Mucosa of rectum (tissue), 2 donors: ENCODE data around the gene CDK11A.

Source experiments
- H3K27ac ChIP-seq, 2 donors: one replicate each; pipeline ENCODE4 v1.7.0; 2013; ENCODE audit warnings: inconsistent platforms in 2 of 2, low read depth in 2 of 2, low read length in 2 of 2
- H3K27me3 ChIP-seq, 2 donors: one replicate each; pipeline ENCODE4 v1.7.0; 2013; ENCODE audit warnings: low read length in 2 of 2; ENCODE audit not compliant: control insufficient read depth in 2 of 2, insufficient read depth in 2 of 2
- H3K36me3 ChIP-seq, 2 donors: one replicate each; pipeline ENCODE4 v1.7.0; 2013; ENCODE audit warnings: low read length in 2 of 2; ENCODE audit not compliant: control insufficient read depth in 2 of 2, insufficient read depth in 2 of 2
- H3K4me1 ChIP-seq, 2 donors: one replicate each; pipeline ENCODE4 v1.7.0; 2013; ENCODE audit warnings: low read length in 2 of 2, mild to moderate bottlenecking in 1 of 2; ENCODE audit not compliant: control insufficient read depth in 2 of 2, insufficient read depth in 2 of 2
- H3K4me3 ChIP-seq, 2 donors: one replicate each; pipeline ENCODE4 v1.7.0; 2013; ENCODE audit warnings: low read length in 2 of 2
- H3K9ac ChIP-seq, 2 donors: one replicate each; pipeline ENCODE4 v1.7.0; 2013; ENCODE audit warnings: low read length in 2 of 2, low read depth in 1 of 2, mild to moderate bottlenecking in 1 of 2
- H3K9me3 ChIP-seq, 2 donors: one replicate each; pipeline ENCODE4 v1.7.0; 2013; ENCODE audit warnings: low read length in 2 of 2; ENCODE audit not compliant: control insufficient read depth in 2 of 2
- donor health status: healthy.
- donor health status: Normal muscosa, but diverticular disease.

Gene CDK11A

DNA sequence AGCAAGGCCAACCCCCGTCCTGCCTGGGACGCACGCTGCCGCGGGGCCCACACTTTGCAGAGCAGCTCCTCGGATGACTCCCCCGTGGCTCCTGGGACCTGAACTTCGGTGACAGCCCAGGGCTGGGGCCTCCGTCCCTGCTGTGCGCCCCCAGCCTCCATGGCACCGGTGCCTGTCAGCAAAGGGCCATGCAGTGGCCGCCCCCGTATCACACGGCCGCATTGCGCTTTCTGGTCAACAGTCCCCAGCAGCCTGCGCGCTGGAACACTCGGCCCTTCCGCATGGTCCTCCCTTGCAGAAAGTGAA lies 36.1 kb upstream of the CDK11A start:
- Histone ChIP-seq H3K4me3 (no peak overlapping the region), H3K9ac (no peak overlapping the region), H3K36me3 (peaks cover 31 to 57% of the 10 kb centered on the region in 2 donors), H3K9me3 (no peaks in the 10 kb centered on the region), H3K27me3 (no peaks in the 10 kb centered on the region), H3K27ac (peak overlapping the region in 1 of 2 donors; percentile 95), H3K4me1 (peaks cover 22 to 26% of the 10 kb centered on the region in 2 donors)

DNA sequence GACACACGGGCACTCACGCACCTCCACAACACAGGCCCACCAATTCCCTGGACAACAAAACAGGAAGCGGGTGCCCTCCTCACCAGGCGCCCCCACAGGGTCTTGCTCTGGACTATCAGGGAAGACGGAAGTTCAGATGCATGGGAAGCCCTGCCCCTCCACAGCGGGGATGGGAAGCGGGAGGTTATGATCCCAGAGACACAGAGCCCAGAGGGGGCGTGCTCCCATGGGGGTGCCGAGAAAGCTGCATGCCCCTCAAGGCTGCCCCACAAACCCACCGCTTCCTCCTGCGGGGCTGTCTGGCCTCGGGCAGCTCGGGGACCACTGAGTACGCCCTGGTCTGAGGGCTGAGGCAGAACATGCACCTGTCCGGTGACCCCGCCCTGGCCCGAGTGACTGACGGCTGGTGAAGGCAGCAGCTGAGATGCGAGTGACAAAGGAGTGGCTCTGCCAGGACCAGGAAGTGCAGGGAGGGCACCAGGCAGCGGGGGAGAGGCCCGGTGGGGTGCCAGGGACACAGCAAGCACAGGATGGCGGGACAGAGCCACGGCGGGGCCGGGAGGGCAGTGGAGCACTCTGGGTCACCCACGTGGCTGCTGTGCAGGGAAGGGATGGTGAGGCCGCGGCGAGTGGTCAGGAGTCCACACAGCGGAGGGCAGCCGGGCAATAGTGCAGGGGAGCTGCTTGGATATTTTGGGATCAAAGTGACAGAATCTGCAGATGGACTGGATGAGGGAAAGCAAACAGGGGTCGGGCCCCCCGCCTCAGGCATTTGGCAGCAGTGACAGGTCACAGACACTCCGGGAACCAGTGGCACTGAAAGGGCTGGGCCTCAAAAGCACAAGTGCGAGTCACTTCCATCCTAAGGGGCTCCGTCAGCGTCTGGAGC lies 35.5 kb upstream of the CDK11A start:
- H3K9me3 ChIP-seq, result no peaks in the 10 kb centered on the region
- no peaks in the 10 kb centered on the region for H3K27me3 ChIP-seq
- peaks cover 34 to 56% of the 10 kb centered on the region in 2 donors for H3K36me3 ChIP-seq
- peaks cover 22 to 26% of the 10 kb centered on the region in 2 donors for H3K4me1 ChIP-seq
- H3K9ac ChIP-seq, result peak overlapping the region; percentile 24 to 78
- peak overlapping the region; percentile 95 to 98 for H3K27ac ChIP-seq
- H3K4me3 ChIP-seq, result peak overlapping the region; percentile 9 to 42

DNA sequence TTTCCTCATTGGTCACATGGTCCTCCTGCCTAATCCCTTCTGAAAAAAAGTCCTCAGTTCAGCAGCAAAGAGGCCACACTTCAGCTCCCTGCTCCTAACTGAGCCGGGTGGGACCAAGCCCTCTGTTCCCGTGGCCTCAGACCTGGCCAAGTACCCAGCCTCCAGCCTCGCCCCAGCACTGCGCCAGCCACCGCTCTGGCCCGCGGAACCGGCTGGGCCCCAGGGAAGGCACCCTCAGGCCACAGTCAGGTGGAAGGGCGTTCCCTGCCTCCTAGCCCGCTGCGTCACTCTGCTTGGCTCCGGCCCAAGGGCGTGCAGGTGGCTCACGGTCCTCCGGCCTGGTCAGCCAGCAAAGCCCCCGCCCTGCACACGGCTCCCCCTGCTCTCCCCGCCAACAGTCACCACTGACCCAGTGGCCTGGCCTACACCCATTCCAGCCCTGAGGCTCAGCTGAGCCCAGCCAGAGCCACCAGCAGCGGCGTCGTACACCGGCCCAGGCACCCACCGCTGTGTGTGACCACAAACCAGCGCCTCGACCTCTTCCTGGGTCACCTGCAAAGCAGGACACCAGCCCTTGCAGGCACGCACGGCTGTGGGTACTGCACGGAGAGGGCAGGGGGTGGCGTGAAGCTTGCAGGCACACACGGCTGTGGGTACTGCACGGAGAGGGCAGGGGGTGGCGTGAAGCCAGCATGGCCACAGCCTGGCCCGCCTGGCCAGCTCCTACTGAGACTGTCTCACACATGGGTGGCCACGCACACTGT lies 34.7 kb upstream of the CDK11A start:
- H3K27me3 ChIP-seq, result no peaks in the 10 kb centered on the region
- peaks cover 39 to 57% of the 10 kb centered on the region in 2 donors for H3K36me3 ChIP-seq
- no peaks in the 10 kb centered on the region for H3K9me3 ChIP-seq
- peak overlapping the region; percentile 95 to 98 for H3K27ac ChIP-seq
- peaks cover 22 to 26% of the 10 kb centered on the region in 2 donors for H3K4me1 ChIP-seq
- H3K4me3 ChIP-seq, result peak overlapping the region; percentile 50 to 56
- peak overlapping the region; percentile 70 to 78 for H3K9ac ChIP-seq

DNA sequence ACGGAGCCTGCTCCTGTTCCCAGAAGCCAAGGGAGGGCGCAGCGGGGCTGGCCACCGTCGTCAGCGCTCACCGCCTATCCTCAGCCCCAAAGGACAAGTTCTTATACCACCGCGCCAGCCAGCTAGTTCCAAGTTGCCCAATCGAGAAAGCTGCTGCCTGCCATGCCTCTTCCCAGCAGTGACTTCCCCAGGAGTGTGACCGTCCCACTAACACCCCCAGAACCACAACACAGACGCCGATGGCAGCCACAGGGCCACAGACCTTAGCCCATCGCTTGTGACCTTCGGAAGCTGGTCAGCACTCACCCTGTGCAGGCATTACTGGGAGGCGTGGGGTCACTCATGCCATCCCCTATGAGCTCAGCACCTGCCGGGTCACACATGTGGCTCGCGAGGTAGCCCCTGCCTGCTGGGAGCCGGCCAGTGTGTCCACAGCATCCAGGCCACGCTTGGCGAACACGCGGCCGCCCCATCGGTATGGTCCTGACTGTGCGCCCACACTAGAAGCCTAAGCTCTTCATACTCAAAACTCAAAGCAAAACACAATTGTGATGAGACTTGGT lies 34.0 kb upstream of the CDK11A start:
- Histone ChIP-seq H3K4me3 (peak overlapping the region; percentile 50 to 56), H3K36me3 (peaks cover 46 to 60% of the 10 kb centered on the region in 2 donors), H3K9me3 (no peaks in the 10 kb centered on the region), H3K4me1 (peaks cover 22 to 26% of the 10 kb centered on the region in 2 donors), H3K27ac (peak overlapping the region; percentile 95 to 98), H3K9ac (peak overlapping the region; percentile 70 to 78), H3K27me3 (no peaks in the 10 kb centered on the region)

DNA sequence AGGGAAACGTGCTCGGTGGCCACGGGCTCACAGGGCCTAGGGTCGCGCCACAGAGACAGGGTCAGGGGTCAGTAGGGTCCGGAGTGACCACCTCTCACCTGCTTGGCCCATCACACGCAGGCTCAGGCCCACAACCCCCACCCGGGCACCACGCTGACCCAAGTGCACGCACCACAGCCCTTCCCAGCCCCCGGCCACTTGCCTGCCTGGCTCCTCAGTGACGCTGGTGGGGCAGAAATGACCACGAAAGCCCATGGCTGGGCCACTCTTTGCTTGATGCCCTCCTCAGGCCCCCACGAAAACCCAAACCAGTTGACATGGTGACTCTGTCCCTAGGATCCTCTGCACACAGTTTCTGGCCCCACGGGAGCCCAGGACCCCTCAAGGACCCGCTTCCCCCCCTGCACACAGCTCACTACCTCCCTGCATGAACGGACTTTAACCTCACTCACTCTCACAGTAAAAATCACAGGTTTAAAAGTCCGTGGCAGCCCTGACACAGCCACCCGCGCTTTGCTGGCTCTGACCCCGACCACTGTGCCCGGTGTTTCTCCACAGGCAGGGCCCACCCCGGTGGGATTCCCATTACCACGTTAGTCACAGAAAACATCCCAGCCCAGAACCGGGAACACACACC lies 33.4 kb upstream of the CDK11A start:
- H3K4me3 ChIP-seq, result no peak overlapping the region
- no peaks in the 10 kb centered on the region for H3K9me3 ChIP-seq
- H3K27ac ChIP-seq, result peak overlapping the region; percentile 95 to 98
- H3K36me3 ChIP-seq, result peaks cover 43 to 64% of the 10 kb centered on the region in 2 donors
- peak overlapping the region; percentile 70 to 78 for H3K9ac ChIP-seq
- no peaks in the 10 kb centered on the region for H3K27me3 ChIP-seq
- H3K4me1 ChIP-seq, result peaks cover 22 to 26% of the 10 kb centered on the region in 2 donors

DNA sequence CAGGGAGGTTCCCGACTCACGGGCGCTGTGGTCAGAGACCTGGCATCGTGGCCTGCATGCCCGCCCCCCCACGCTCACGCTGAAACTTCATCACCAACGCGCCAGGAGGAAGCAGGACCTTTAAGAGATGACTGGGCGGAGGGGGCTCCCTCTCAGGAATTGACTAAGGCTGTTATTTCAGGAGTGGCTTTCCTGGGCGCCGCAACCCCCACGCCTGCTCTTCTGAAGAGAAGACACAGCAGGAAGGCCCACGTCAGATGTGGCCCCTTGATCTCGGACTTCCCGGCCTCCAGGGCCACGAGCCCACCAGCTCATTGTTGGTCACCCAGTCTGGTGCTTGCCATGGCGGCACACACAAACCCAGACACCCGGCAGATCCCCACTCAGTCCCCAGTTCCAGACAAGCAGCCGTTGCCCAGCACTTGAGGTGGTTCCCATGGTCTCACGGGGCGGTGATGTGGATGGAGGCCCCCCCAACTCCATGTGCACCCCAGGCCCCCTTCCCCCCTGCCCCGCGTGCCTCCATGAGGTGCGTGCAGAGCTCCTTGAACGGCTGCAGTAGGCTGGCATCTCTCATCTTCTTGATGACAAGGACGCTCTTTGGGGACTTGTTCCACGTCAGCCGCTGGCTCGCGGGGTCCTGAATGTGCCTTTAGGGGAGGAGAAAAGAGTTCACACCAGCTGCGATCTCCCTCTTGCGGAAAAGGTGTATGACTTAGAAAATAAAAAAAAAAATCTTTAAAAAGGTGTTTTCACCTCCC lies 32.7 kb upstream of the CDK11A start:
- H3K4me3 ChIP-seq, result no peak overlapping the region
- H3K9me3 ChIP-seq, result no peaks in the 10 kb centered on the region
- H3K27ac ChIP-seq, result peak overlapping the region in 1 of 2 donors; percentile 95
- H3K9ac ChIP-seq, result no peak overlapping the region
- H3K27me3 ChIP-seq, result no peaks in the 10 kb centered on the region
- peaks cover 22 to 26% of the 10 kb centered on the region in 2 donors for H3K4me1 ChIP-seq
- H3K36me3 ChIP-seq, result peaks cover 36 to 65% of the 10 kb centered on the region in 2 donors

DNA sequence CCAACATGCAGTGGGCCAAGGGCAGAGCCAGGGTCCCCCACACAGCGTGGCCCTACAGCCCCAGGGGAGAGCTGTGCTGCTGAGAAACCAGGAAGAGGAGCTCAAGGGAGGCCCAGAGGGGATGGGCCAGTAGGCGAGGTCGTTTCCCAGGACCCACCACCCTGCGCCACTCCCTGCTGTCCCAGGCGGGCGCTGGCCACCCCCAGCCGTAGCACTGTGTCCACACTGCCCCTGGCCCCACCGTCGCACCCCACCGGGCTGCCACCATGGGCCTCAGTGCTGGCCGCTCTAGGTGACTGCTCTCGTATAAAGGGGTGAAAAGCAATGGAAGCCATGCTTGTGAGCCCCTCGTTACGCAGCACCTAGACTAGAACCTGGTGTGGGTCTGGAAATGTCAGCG lies 31.7 kb upstream of the CDK11A start:
- no peaks in the 10 kb centered on the region for H3K9me3 ChIP-seq
- no peak overlapping the region for H3K4me3 ChIP-seq
- peaks cover 22 to 26% of the 10 kb centered on the region in 2 donors for H3K4me1 ChIP-seq
- no peaks in the 10 kb centered on the region for H3K27me3 ChIP-seq
- H3K36me3 ChIP-seq, result peaks cover 32 to 58% of the 10 kb centered on the region in 2 donors
- H3K27ac ChIP-seq, result no peak overlapping the region
- H3K9ac ChIP-seq, result no peak overlapping the region

DNA sequence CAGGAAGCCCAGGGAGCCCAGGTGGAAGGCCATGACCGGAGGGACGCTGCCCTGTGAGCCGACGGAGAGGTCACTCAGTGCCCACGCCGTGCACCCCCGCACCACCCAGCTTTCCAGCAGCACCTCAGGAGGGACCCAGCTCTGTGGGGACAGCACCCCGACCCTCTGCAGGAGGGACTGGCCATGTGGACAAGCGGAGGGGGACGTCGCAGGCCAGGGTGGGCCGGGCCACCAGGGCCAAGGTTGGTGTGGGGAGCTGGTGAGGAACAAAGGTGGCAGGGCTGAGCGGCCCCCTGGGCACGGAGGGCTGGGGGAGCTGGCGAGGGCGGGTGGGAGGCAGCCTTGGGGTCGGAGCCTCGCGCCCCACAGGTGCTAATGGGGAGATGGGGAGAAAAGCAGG lies 31.3 kb upstream of the CDK11A start:
- peaks cover 32 to 53% of the 10 kb centered on the region in 2 donors for H3K36me3 ChIP-seq
- H3K9me3 ChIP-seq, result no peaks in the 10 kb centered on the region
- no peak overlapping the region for H3K9ac ChIP-seq

DNA sequence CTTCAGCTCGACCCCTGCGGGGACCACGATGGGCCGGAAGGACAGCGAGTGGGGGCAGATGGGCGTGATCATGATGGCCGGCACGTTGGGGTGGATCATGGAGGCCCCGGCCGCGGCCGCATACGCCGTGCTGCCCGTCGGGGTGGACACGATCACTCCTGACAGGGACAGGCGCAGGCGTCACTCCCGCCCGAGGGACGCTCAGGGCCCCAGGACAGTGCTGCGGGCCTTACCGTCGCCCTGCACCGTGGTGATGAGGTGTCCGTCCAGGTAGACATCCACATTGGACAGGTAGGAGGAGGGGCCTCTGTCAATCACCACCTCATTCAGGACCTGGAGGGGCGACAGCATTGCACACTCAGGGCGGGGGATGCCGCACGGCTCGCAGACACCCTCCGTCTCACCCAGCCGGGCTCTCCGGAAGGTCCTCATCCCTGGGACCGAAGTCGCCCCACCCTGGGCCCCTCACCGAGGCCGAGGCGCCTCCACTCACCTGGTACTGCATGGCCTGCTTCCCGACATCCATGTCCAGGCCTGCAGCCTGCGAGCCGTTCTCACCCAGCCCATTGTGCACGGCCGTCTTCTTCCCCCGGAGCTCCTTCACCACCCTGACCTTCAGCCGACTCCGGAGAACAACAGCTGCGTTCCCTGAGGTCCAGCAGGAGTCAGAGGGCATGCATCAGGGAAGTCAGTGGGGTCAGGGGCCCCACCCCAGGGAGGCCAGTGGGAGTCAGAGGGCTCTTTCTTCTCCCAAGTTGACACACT lies 30.1 kb upstream of the CDK11A start:
- H3K9me3 ChIP-seq, result no peaks in the 10 kb centered on the region
- H3K4me3 ChIP-seq, result no peak overlapping the region
- H3K36me3 ChIP-seq, result peaks cover 32 to 49% of the 10 kb centered on the region in 2 donors
- peaks cover 13 to 18% of the 10 kb centered on the region in 2 donors for H3K4me1 ChIP-seq
- H3K9ac ChIP-seq, result no peak overlapping the region
- no peaks in the 10 kb centered on the region for H3K27me3 ChIP-seq
- H3K27ac ChIP-seq, result no peak overlapping the region

More for the DNA sequence above, 31.3 kb upstream of the CDK11A start:
- Histone ChIP-seq H3K27ac (no peak overlapping the region), H3K4me1 (peaks cover 22 to 26% of the 10 kb centered on the region in 2 donors), H3K4me3 (no peak overlapping the region), H3K27me3 (no peaks in the 10 kb centered on the region)
